Measurements from ENCODE around the gene RPL38.
A peak's percentile ranks its signal among the peaks of the same experiment; 100 is the strongest.

Gene RPL38

GRCh38 chr17:74233937-74234336 is 30.5 kb downstream of the RPL38 start:
- Histone ChIP-seq H3K27ac (peak overlapping the region in 3 of 11 experiments; percentile 53 to 72 (median 66); a peak in 3 of 22 replicates), H3K36me3 (peaks cover 11 to 60% (median 24%) of the 10 kb centered on the region in 11 experiments; a peak in 16 of 22 replicates), H3K27me3 (no peaks in the 10 kb centered on the region), H4K20me1 (peaks cover 0 to 9% (median 0%) of the 10 kb centered on the region in 11 experiments; a peak in 2 of 22 replicates), H3K4me3 (no peak overlapping the region), H3K9ac (peak overlapping the region in 4 of 11 experiments; percentile 21 to 30 (median 24); a peak in 3 of 22 replicates), H3K4me2 (peak overlapping the region; percentile 21 to 85 (median 60); a peak in 21 of 22 replicates), H3K4me1 (peaks cover 25 to 58% (median 28%) of the 10 kb centered on the region in 10 experiments), H3K9me3 (replicated peaks in 1 of 11) (no peaks in the 10 kb centered on the region)
- TF ChIP-seq Cebpa-rat (IDR thresholded peaks at IDR 0.05) = no peak

GRCh38 chr17:74234486-74234885 is 31.0 kb downstream of the RPL38 start:
- Histone ChIP-seq H3K27me3 (no peaks in the 10 kb centered on the region), H3K4me2 (peak overlapping the region; percentile 37 to 85 (median 64)), H3K4me3 (no peak overlapping the region), H4K20me1 (peaks cover 0 to 9% (median 0%) of the 10 kb centered on the region in 11 experiments; a peak in 1 of 22 replicates), H3K27ac (peak overlapping the region in 8 of 11 experiments; percentile 13 to 72 (median 56); a peak in 11 of 22 replicates), H3K9ac (peak overlapping the region in 6 of 11 experiments; percentile 8 to 57 (median 44); a peak in 9 of 22 replicates), H3K4me1 (peaks cover 25 to 63% (median 32%) of the 10 kb centered on the region in 10 experiments), H3K36me3 (peaks cover 11 to 62% (median 27%) of the 10 kb centered on the region in 11 experiments; a peak in 16 of 22 replicates), H3K9me3 (replicated peaks in 1 of 11) (no peaks in the 10 kb centered on the region)
- TF ChIP-seq Cebpa-rat (IDR thresholded peaks at IDR 0.05) = no peak

GRCh38 chr17:74235040-74235581 is 31.6 kb downstream of the RPL38 start:
- Histone ChIP-seq H3K36me3 (peaks cover 11 to 62% (median 25%) of the 10 kb centered on the region in 11 experiments; a peak in 16 of 22 replicates), H3K9ac (peak overlapping the region in 10 of 11 experiments; percentile 8 to 64 (median 38); a peak in 13 of 22 replicates), H3K9me3 (replicated peaks in 1 of 11) (no peaks in the 10 kb centered on the region), H3K27me3 (no peaks in the 10 kb centered on the region), H3K4me2 (peak overlapping the region; percentile 26 to 85 (median 62)), H3K4me3 (no peak overlapping the region), H3K4me1 (peaks cover 25 to 70% (median 38%) of the 10 kb centered on the region in 10 experiments), H3K27ac (peak overlapping the region in 9 of 11 experiments; percentile 13 to 72 (median 53); a peak in 16 of 22 replicates), H4K20me1 (peaks cover 0 to 9% (median 0%) of the 10 kb centered on the region in 11 experiments; a peak in 1 of 22 replicates)
- no peak for TF ChIP-seq Cebpa-rat (IDR thresholded peaks at IDR 0.05)

GRCh38 chr17:74235911-74236371 is 32.5 kb downstream of the RPL38 start:
- no peak for TF ChIP-seq Cebpa-rat (IDR thresholded peaks at IDR 0.05)
- Histone ChIP-seq H3K36me3 (peaks cover 7 to 53% (median 19%) of the 10 kb centered on the region in 11 experiments; a peak in 16 of 22 replicates), H3K27ac (no peak overlapping the region), H4K20me1 (peaks cover 0 to 9% (median 0%) of the 10 kb centered on the region in 11 experiments; a peak in 1 of 22 replicates), H3K27me3 (no peaks in the 10 kb centered on the region), H3K4me1 (peaks cover 30 to 78% (median 46%) of the 10 kb centered on the region in 10 experiments), H3K9ac (0 out of 22 replicates have a peak overlapping the region, but pooled peaks of 1 of the 11 experiments have one; percentile 25), H3K4me2 (peak overlapping the region in 6 of 11 experiments; percentile 42 to 85 (median 66); a peak in 8 of 22 replicates), H3K9me3 (replicated peaks in 1 of 11) (no peaks in the 10 kb centered on the region), H3K4me3 (no peak overlapping the region)

GRCh38 chr17:74237321-74237720 is 33.8 kb downstream of the RPL38 start:
- H3K4me2 ChIP-seq = no peak overlapping the region
- peaks cover 0 to 39% (median 11%) of the 10 kb centered on the region in 11 experiments; a peak in 11 of 22 replicates for H3K36me3 ChIP-seq
- no peak for TF ChIP-seq Cebpa-rat (IDR thresholded peaks at IDR 0.05)
- no peak overlapping the region for H3K27ac ChIP-seq
- no peaks in the 10 kb centered on the region for H3K27me3 ChIP-seq
- no peak overlapping the region for H3K4me3 ChIP-seq
- no peak overlapping the region for H3K9ac ChIP-seq
- peaks cover 42 to 89% (median 58%) of the 10 kb centered on the region in 10 experiments for H3K4me1 ChIP-seq
- no peaks in the 10 kb centered on the region for H3K9me3 ChIP-seq (replicated peaks in 1 of 11)
- H4K20me1 ChIP-seq = peaks cover 0 to 16% (median 0%) of the 10 kb centered on the region in 11 experiments; a peak in 2 of 22 replicates

- Histone ChIP-seq H3K27ac (peak overlapping the region in 3 of 11 experiments; percentile 7 to 42 (median 30); a peak in 3 of 22 replicates), H4K20me1 (peaks cover 0 to 15% (median 0%) of the 10 kb centered on the region in 11 experiments; a peak in 2 of 22 replicates), H3K9ac (no peak overlapping the region; a peak in 1 of 22 replicates), H3K36me3 (peaks cover 0 to 42% (median 12%) of the 10 kb centered on the region in 11 experiments; a peak in 13 of 22 replicates), H3K27me3 (no peaks in the 10 kb centered on the region), H3K9me3 (replicated peaks in 1 of 11) (no peaks in the 10 kb centered on the region), H3K4me3 (no peak overlapping the region), H3K4me1 (peaks cover 33 to 76% (median 48%) of the 10 kb centered on the region in 10 experiments), H3K4me2 (peak overlapping the region in 5 of 11 experiments; percentile 29 to 81 (median 75); a peak in 9 of 22 replicates)
- peak in 4 of 11 experiments; percentile 9 to 49 (median 29); a peak in 2 of 22 replicates for TF ChIP-seq Cebpa-rat (IDR thresholded peaks at IDR 0.05)
These were observed 35.7 kb downstream of the RPL38 start for GRCh38 chr17:74239172-74239571.

- TF ChIP-seq Cebpa-rat (IDR thresholded peaks at IDR 0.05) = no peak
- peaks cover 0 to 15% (median 0%) of the 10 kb centered on the region in 11 experiments; a peak in 3 of 22 replicates for H4K20me1 ChIP-seq
These were observed 37.2 kb downstream of the RPL38 start for GRCh38 chr17:74240618-74241205.

GRCh38 chr17:74241431-74241830 is 38.0 kb downstream of the RPL38 start:
- H3K4me3 ChIP-seq = no peak overlapping the region
- H3K4me1 ChIP-seq = peaks cover 18 to 70% (median 39%) of the 10 kb centered on the region in 10 experiments
- TF ChIP-seq Cebpa-rat (IDR thresholded peaks at IDR 0.05) = no peak
- peaks cover 0 to 56% (median 12%) of the 10 kb centered on the region in 11 experiments; a peak in 13 of 22 replicates for H3K36me3 ChIP-seq
- H3K27ac ChIP-seq = peak overlapping the region in 7 of 11 experiments; percentile 25 to 63 (median 44); a peak in 8 of 22 replicates
- H3K9ac ChIP-seq = peak overlapping the region in 8 of 11 experiments; percentile 2 to 64 (median 44); a peak in 10 of 22 replicates
- H3K4me2 ChIP-seq = peak overlapping the region; percentile 57 to 83 (median 73)
- peaks cover 0 to 5% (median 4%) of the 10 kb centered on the region in 11 experiments; a peak in 14 of 22 replicates for H3K9me3 ChIP-seq (replicated peaks in 1 of 11)
- peaks cover 0 to 15% (median 0%) of the 10 kb centered on the region in 11 experiments; a peak in 3 of 22 replicates for H4K20me1 ChIP-seq
- H3K27me3 ChIP-seq = no peaks in the 10 kb centered on the region

More at GRCh38 chr17:74240618-74241205, 37.2 kb downstream of the RPL38 start:
- Histone ChIP-seq H3K9me3 (replicated peaks in 1 of 11) (no peaks in the 10 kb centered on the region), H3K4me3 (no peak overlapping the region), H3K36me3 (peaks cover 0 to 53% (median 12%) of the 10 kb centered on the region in 11 experiments; a peak in 13 of 22 replicates), H3K27ac (peak overlapping the region in 3 of 11 experiments; percentile 49 to 63 (median 54); a peak in 4 of 22 replicates), H3K27me3 (no peaks in the 10 kb centered on the region), H3K4me1 (peaks cover 18 to 70% (median 38%) of the 10 kb centered on the region in 10 experiments), H3K9ac (peak overlapping the region in 6 of 11 experiments; percentile 19 to 64 (median 44); a peak in 6 of 22 replicates), H3K4me2 (peak overlapping the region; percentile 57 to 83 (median 73))

Measured in BLaER1 treated with 17β-estradiol and CSF1 and Interleukin-3, amounts not matched to agents 10 nM and 100 nM (cell line).